Stimulated activated CD4-positive, alpha-beta T cell treated with anti-CD3 and anti-CD28 coated beads, Interleukin-1b, Interleukin-23, amount 100 ng/mL, for 1 hour (primary cell): Measurements from ENCODE around the gene USP13.

ENCODE experiments used
- DNase-seq, 2 donors: peaks; one replicate each; pipeline ENCODE4 v3.0.0-alpha.2; 2020; ENCODE audit warnings: low read depth in 2 of 2

USP13 gene

GRCh38 chr3:179796421-179796820 lies 143.6 kb downstream of the USP13 start:
- no peak for DNase-seq

GRCh38 chr3:179797192-179797591 lies 144.4 kb downstream of the USP13 start:
- DNase-seq, result no peak

- no peak for DNase-seq
Measured at GRCh38 chr3:179801263-179801662, 148.4 kb downstream of the USP13 start.

GRCh38 chr3:179801856-179802255 lies 149.0 kb downstream of the USP13 start:
- DNase-seq, result no peak

- no peak for DNase-seq
Measured at GRCh38 chr3:179806177-179806576, 153.3 kb downstream of the USP13 start.

GRCh38 chr3:179807588-179807987 lies 154.7 kb downstream of the USP13 start:
- no peak for DNase-seq

- no peak for DNase-seq
Measured at GRCh38 chr3:179809639-179810038, 156.8 kb downstream of the USP13 start.

- DNase-seq, result no peak
Measured at GRCh38 chr3:179811321-179812095, 158.7 kb downstream of the USP13 start.

- no peak for DNase-seq
Measured at GRCh38 chr3:179812096-179812382, 159.2 kb downstream of the USP13 start.

- DNase-seq, result no peak
Measured at GRCh38 chr3:179819379-179819778, 166.5 kb downstream of the USP13 start.

GRCh38 chr3:179822296-179822695 lies 169.5 kb downstream of the USP13 start:
- DNase-seq, result no peak

GRCh38 chr3:179825527-179826246 lies 172.8 kb downstream of the USP13 start:
- DNase-seq, result no peak

GRCh38 chr3:179826247-179826637 lies 173.4 kb downstream of the USP13 start:
- no peak for DNase-seq

GRCh38 chr3:179828738-179829137 lies 175.9 kb downstream of the USP13 start:
- no peak for DNase-seq

- no peak for DNase-seq
Measured at GRCh38 chr3:179829401-179829800, 176.6 kb downstream of the USP13 start.

GRCh38 chr3:179832333-179832854 lies 179.6 kb downstream of the USP13 start:
- no peak for DNase-seq

- DNase-seq, result no peak
Measured at GRCh38 chr3:179833294-179833693, 180.5 kb downstream of the USP13 start.

GRCh38 chr3:179837374-179837773 lies 184.5 kb downstream of the USP13 start:
- no peak for DNase-seq
